HAP-1 (cell line): ENCODE measurements around the gene TMCO1.
"Not testable (repeated sequence)": the region's sequence is repeated elsewhere in the genome, so short reads cannot be mapped to it uniquely, and the experiment has no call there.

ENCODE experiments used
- DNase-seq, 2 experiments: peaks; one replicate each; pipeline ENCODE4 v3.0.0-alpha.2; 2016 to 2020; ENCODE audit warnings: low spot score in 2 of 2
- H3K27me3 ChIP-seq: fragments of 250-450 bp; sonication (Bioruptor Pico); 2 replicates; pipeline ENCODE4 v1.5.1; 2020; ENCODE audit warnings: low read depth, mild to moderate bottlenecking, moderate library complexity
- H3K36me3 ChIP-seq: fragments of 250-450 bp; sonication (Bioruptor Pico); replicated peaks from 2 replicates; pipeline ENCODE4 v1.5.1; 2020; ENCODE audit warnings: mild to moderate bottlenecking
- H3K4me1 ChIP-seq: fragments of 250-450 bp; sonication (Bioruptor Pico); 2 replicates; pipeline ENCODE4 v1.5.1; 2020; ENCODE audit warnings: mild to moderate bottlenecking
- H3K4me3 ChIP-seq: fragments of 250-450 bp; sonication (Bioruptor Pico); 2 replicates; pipeline ENCODE4 v1.5.1; 2020; ENCODE audit warnings: mild to moderate bottlenecking, moderate library complexity
- H3K9me3 ChIP-seq: fragments of 250-450 bp; sonication (Bioruptor Pico); 2 replicates; pipeline ENCODE4 v1.5.1; 2020; ENCODE audit warnings: mild to moderate bottlenecking, moderate library complexity
- in situ Hi-C: fragments of 300-500 bp; cut with MboI; formaldehyde crosslinking; loops from 3 replicates; pipeline ENCODE4 v1.14.3; 2020; ENCODE audit warnings: low sequenced_read_pairs, inconsistent platforms, mixed read lengths

TMCO1 gene

GRCh38 chr1:165772739-165773138 is 4.1 kb upstream of the TMCO1 start:
- H3K4me3 ChIP-seq, result no peak overlapping the region

GRCh38 chr1:165764277-165764676 is 4.4 kb downstream of the TMCO1 start:
- H3K36me3 ChIP-seq, result peaks cover 39% of the 10 kb centered on the region
- H3K9me3 ChIP-seq, result no peaks in the 10 kb centered on the region
- peaks cover 4% of the 10 kb centered on the region for H3K4me1 ChIP-seq
- in situ Hi-C loops, result no loop called here
- DNase-seq, result no peak
- no peak overlapping the region for H3K4me3 ChIP-seq
- H3K27me3 ChIP-seq, result no peaks in the 10 kb centered on the region

More at GRCh38 chr1:165772739-165773138, 4.1 kb upstream of the TMCO1 start:
- H3K27me3 ChIP-seq, result no peaks in the 10 kb centered on the region
- no peak for DNase-seq
- H3K4me1 ChIP-seq, result peaks cover 7% of the 10 kb centered on the region
- in situ Hi-C loops, result no loop called here
- no peaks in the 10 kb centered on the region for H3K9me3 ChIP-seq
- no peaks in the 10 kb centered on the region for H3K36me3 ChIP-seq

GRCh38 chr1:165763442-165763841 is 5.2 kb downstream of the TMCO1 start:
- no peak for DNase-seq
- Histone ChIP-seq H3K9me3 (no peaks in the 10 kb centered on the region), H3K36me3 (peaks cover 39% of the 10 kb centered on the region), H3K4me3 (no peak overlapping the region), H3K27me3 (no peaks in the 10 kb centered on the region), H3K4me1 (peaks cover 4% of the 10 kb centered on the region)
- in situ Hi-C loops, result no loop called here

GRCh38 chr1:165762725-165763124 is 5.9 kb downstream of the TMCO1 start:
- H3K4me1 ChIP-seq, result no peaks in the 10 kb centered on the region; the same call in 1 of the 2 replicates
- no peaks in the 10 kb centered on the region for H3K27me3 ChIP-seq
- in situ Hi-C loops, result no loop called here
- peaks cover 43% of the 10 kb centered on the region for H3K36me3 ChIP-seq
- H3K9me3 ChIP-seq, result no peaks in the 10 kb centered on the region
- no peak overlapping the region for H3K4me3 ChIP-seq
- no peak for DNase-seq

GRCh38 chr1:165759095-165759494 is 9.6 kb downstream of the TMCO1 start:
- no peaks in the 10 kb centered on the region for H3K4me1 ChIP-seq
- H3K27me3 ChIP-seq, result no peaks in the 10 kb centered on the region
- no peak overlapping the region for H3K4me3 ChIP-seq
- DNase-seq, result no peak
- H3K36me3 ChIP-seq, result peaks cover 20% of the 10 kb centered on the region
- in situ Hi-C loops, result no loop called here
- H3K9me3 ChIP-seq, result no peaks in the 10 kb centered on the region

- Histone ChIP-seq H3K9me3 (no peaks in the 10 kb centered on the region), H3K4me3 (no peak overlapping the region), H3K36me3 (peaks cover 13% of the 10 kb centered on the region), H3K27me3 (no peaks in the 10 kb centered on the region), H3K4me1 (no peaks in the 10 kb centered on the region)
- in situ Hi-C loops, result no loop called here
- no peak for DNase-seq
Measured at GRCh38 chr1:165755393-165756010, 13.2 kb downstream of the TMCO1 start.

GRCh38 chr1:165753934-165754333 is 14.7 kb downstream of the TMCO1 start:
- in situ Hi-C loops, result no loop called here
- DNase-seq, result no peak
- Histone ChIP-seq H3K27me3 (no peaks in the 10 kb centered on the region), H3K9me3 (no peaks in the 10 kb centered on the region), H3K4me3 (no peak overlapping the region), H3K4me1 (no peaks in the 10 kb centered on the region), H3K36me3 (peaks cover 9% of the 10 kb centered on the region)

GRCh38 chr1:165748550-165748949 is 20.1 kb downstream of the TMCO1 start:
- no peak overlapping the region for H3K4me3 ChIP-seq
- H3K4me1 ChIP-seq, result no peaks in the 10 kb centered on the region
- no peaks in the 10 kb centered on the region for H3K27me3 ChIP-seq
- in situ Hi-C loops, result no loop called here
- H3K36me3 ChIP-seq, result peaks cover 8% of the 10 kb centered on the region
- H3K9me3 ChIP-seq, result no peaks in the 10 kb centered on the region
- no peak for DNase-seq

GRCh38 chr1:165747632-165748447 is 20.8 kb downstream of the TMCO1 start:
- no peaks in the 10 kb centered on the region for H3K27me3 ChIP-seq
- H3K9me3 ChIP-seq, result no peaks in the 10 kb centered on the region
- in situ Hi-C loops, result no loop called here
- peaks cover 8% of the 10 kb centered on the region for H3K36me3 ChIP-seq
- DNase-seq, result no peak
- no peaks in the 10 kb centered on the region for H3K4me1 ChIP-seq
- no peak overlapping the region for H3K4me3 ChIP-seq

- H3K9me3 ChIP-seq, DNase-seq, H3K27me3 ChIP-seq, H3K4me3 ChIP-seq, in situ Hi-C loops, H3K4me1 ChIP-seq: not testable (repeated sequence)
- H3K36me3 ChIP-seq, result peaks cover 24% of the 10 kb centered on the region
Measured at GRCh38 chr1:165744913-165745312, 23.8 kb downstream of the TMCO1 start.

- Histone ChIP-seq H3K27me3 (no peaks in the 10 kb centered on the region), H3K9me3 (no peaks in the 10 kb centered on the region), H3K36me3 (peaks cover 33% of the 10 kb centered on the region), H3K4me1 (no peaks in the 10 kb centered on the region), H3K4me3 (no peak overlapping the region)
- no peak for DNase-seq
- in situ Hi-C loops, result no loop called here
Measured at GRCh38 chr1:165742194-165742593, 26.5 kb downstream of the TMCO1 start.

- no peaks in the 10 kb centered on the region for H3K9me3 ChIP-seq
- peaks cover 28% of the 10 kb centered on the region for H3K36me3 ChIP-seq
- H3K27me3 ChIP-seq, result no peaks in the 10 kb centered on the region
- in situ Hi-C loops, result no loop called here
- H3K4me3 ChIP-seq, result no peak overlapping the region
- DNase-seq, result no peak
- H3K4me1 ChIP-seq, result no peaks in the 10 kb centered on the region
Measured at GRCh38 chr1:165738794-165739193, 29.9 kb downstream of the TMCO1 start.

GRCh38 chr1:165737196-165737595 is 31.5 kb downstream of the TMCO1 start:
- Histone ChIP-seq H3K4me3 (no peak overlapping the region), H3K27me3 (no peaks in the 10 kb centered on the region), H3K36me3 (peaks cover 28% of the 10 kb centered on the region), H3K9me3 (no peaks in the 10 kb centered on the region), H3K4me1 (no peaks in the 10 kb centered on the region)
- DNase-seq, result no peak
- in situ Hi-C loops, result no loop called here

- H3K9me3 ChIP-seq, result no peaks in the 10 kb centered on the region
- H3K27me3 ChIP-seq, result no peaks in the 10 kb centered on the region
- H3K4me1 ChIP-seq, result no peaks in the 10 kb centered on the region
- in situ Hi-C loops, result no loop called here
- H3K4me3 ChIP-seq, result no peak overlapping the region
- H3K36me3 ChIP-seq, result peaks cover 15% of the 10 kb centered on the region
- DNase-seq, result no peak
Measured at GRCh38 chr1:165734906-165735305, 33.8 kb downstream of the TMCO1 start.
